Calu3 (cell line): ENCODE results near the gene CDH4. TPM values are rescaled to one million over a fixed set of nuclear protein-coding genes. Genes with fewer than 3 reads are reported as not detected.

Source experiments
- BruUV-seq: library from RNA; stranded (reverse); fragments of 400-500 nt; replicated peaks from 2 replicates; lab custom pipeline; 2021; lab: Mats Ljungman, UMichigan
- CTCF ChIA-PET: fragments of 300-600 bp; sonication (Branson Sonifier 250); formaldehyde crosslinking; loops from one replicate; lab custom pipeline; 2022; ENCODE audit warnings: antibody characterized with exemption; lab: Charles Lee
- DNase-seq: peaks from one replicate; pipeline ENCODE4 v3.0.0; 2022
- H3K27ac Mint-ChIP-seq: one replicate; pipeline ENCODE4 v1.8.0; 2022; ENCODE audit warnings: mixed read lengths; ENCODE audit not compliant: unreplicated experiment
- H3K27me3 Mint-ChIP-seq: one replicate; pipeline ENCODE4 v1.8.0; 2022; ENCODE audit warnings: mixed read lengths; ENCODE audit not compliant: unreplicated experiment
- H3K36me3 Mint-ChIP-seq: one replicate; pipeline ENCODE4 v1.8.0; 2022; ENCODE audit warnings: mild to moderate bottlenecking, moderate library complexity, mixed read lengths; ENCODE audit not compliant: insufficient read depth, unreplicated experiment
- H3K4me1 Mint-ChIP-seq: one replicate; pipeline ENCODE4 v1.8.0; 2022; ENCODE audit warnings: mild to moderate bottlenecking, low read depth, mixed read lengths; ENCODE audit not compliant: unreplicated experiment
- H3K4me3 Mint-ChIP-seq: one replicate; pipeline ENCODE4 v1.8.0; 2022; ENCODE audit warnings: mild to moderate bottlenecking, low read depth, moderate library complexity, mixed read lengths; ENCODE audit not compliant: unreplicated experiment
- H3K9me3 Mint-ChIP-seq: one replicate; pipeline ENCODE4 v1.8.0; 2022; ENCODE audit warnings: low read depth, mixed read lengths; ENCODE audit not compliant: unreplicated experiment
- CTCF ChIP-seq: fragments of 200-600 bp; IDR thresholded peaks from one replicate; pipeline ENCODE4 v1.8.0; 2022; ENCODE audit warnings: antibody characterized with exemption; ENCODE audit not compliant: unreplicated experiment
- intact Hi-C: fragments of 100-400 bp; cut with micrococcal nuclease; formaldehyde crosslinking; loops from one replicate; pipeline ENCODE4 v1.10.0; 2022; ENCODE audit not compliant: unreplicated experiment
- total RNA-seq: library from RNA; stranded (reverse); gene quantifications from 2 replicates; pipeline ENCODE4 v1.2.3, GENCODE V29; 2022

CDH4 gene
- total RNA-seq, 1 experiment from 2014 or later, result not detected

GRCh38 chr20:61690993-61691838 lies 439.2 kb downstream of the CDH4 start:
- Mint-ChIP-seq H3K36me3 (no peaks in the 10 kb centered on the region), H3K27me3 (peaks cover 68% of the 10 kb centered on the region), H3K4me3 (no peak overlapping the region), H3K27ac (no peak overlapping the region), H3K9me3 (peaks cover 2% of the 10 kb centered on the region), H3K4me1 (no peaks in the 10 kb centered on the region)
- CTCF ChIA-PET, result no interaction called here
- DNase-seq, result no peak
- intact Hi-C loops, result no loop called here
- no peak for TF ChIP-seq CTCF
- BruUV-seq, result no TSS peak

- Mint-ChIP-seq H3K4me3 (no peak overlapping the region), H3K36me3 (no peaks in the 10 kb centered on the region), H3K9me3 (peaks cover 2% of the 10 kb centered on the region), H3K4me1 (no peaks in the 10 kb centered on the region), H3K27me3 (peaks cover 75% of the 10 kb centered on the region), H3K27ac (no peak overlapping the region)
- BruUV-seq, result no TSS peak
- CTCF ChIA-PET, result no interaction called here
- no peak for TF ChIP-seq CTCF
- DNase-seq, result no peak
- intact Hi-C loops, result no loop called here
These were observed 439.9 kb downstream of the CDH4 start for GRCh38 chr20:61691978-61692377.

GRCh38 chr20:61692479-61692878 lies 440.4 kb downstream of the CDH4 start:
- no peak for TF ChIP-seq CTCF
- Mint-ChIP-seq H3K27me3 (peaks cover 80% of the 10 kb centered on the region), H3K4me1 (no peaks in the 10 kb centered on the region), H3K27ac (no peak overlapping the region), H3K36me3 (no peaks in the 10 kb centered on the region), H3K9me3 (no peaks in the 10 kb centered on the region), H3K4me3 (no peak overlapping the region)
- CTCF ChIA-PET, result no interaction called here
- BruUV-seq, result no TSS peak
- intact Hi-C loops, result no loop called here
- no peak for DNase-seq

- no TSS peak for BruUV-seq
- TF ChIP-seq CTCF, result no peak
- Mint-ChIP-seq H3K27me3 (peaks cover 87% of the 10 kb centered on the region), H3K4me1 (no peaks in the 10 kb centered on the region), H3K9me3 (no peaks in the 10 kb centered on the region), H3K4me3 (no peak overlapping the region), H3K36me3 (no peaks in the 10 kb centered on the region), H3K27ac (no peak overlapping the region)
- no peak for DNase-seq
- intact Hi-C loops, result no loop called here
- CTCF ChIA-PET, result interaction anchor here (0.5 to 0.6 kb wide), 3 partner anchors 22 to 344 kb away, joined by 3 to 6 read pairs (median 6); no protein-coding TSS in a partner anchor
These were observed 441.1 kb downstream of the CDH4 start for GRCh38 chr20:61693055-61693600.
